GM21619 (cell line): ENCODE results near the gene P4HA2.

Experiments
- ATAC-seq: cut with Tn5 transposase; IDR thresholded peaks from one replicate; pipeline ENCODE4 v1.9.1; 2021; ENCODE audit not compliant: unreplicated experiment

The P4HA2 gene

GRCh38 chr5:132204371-132205135 lies 23.1 kb downstream of the P4HA2 start:
- no peak for ATAC-seq

GRCh38 chr5:132203916-132204315 lies 23.7 kb downstream of the P4HA2 start:
- ATAC-seq, result no peak

- no peak for ATAC-seq
These were observed 24.2 kb downstream of the P4HA2 start for GRCh38 chr5:132203464-132203818.

GRCh38 chr5:132202711-132203463 lies 24.8 kb downstream of the P4HA2 start:
- ATAC-seq, result no peak

GRCh38 chr5:132199116-132199680 lies 28.5 kb downstream of the P4HA2 start:
- no peak for ATAC-seq

GRCh38 chr5:132198571-132198970 lies 29.1 kb downstream of the P4HA2 start:
- no peak for ATAC-seq

- ATAC-seq, result no peak
These were observed 31.9 kb downstream of the P4HA2 start for GRCh38 chr5:132195727-132196126.

GRCh38 chr5:132193165-132193694 lies 34.4 kb downstream of the P4HA2 start:
- no peak for ATAC-seq

- ATAC-seq, result peak; percentile 96
These were observed 37.4 kb downstream of the P4HA2 start for GRCh38 chr5:132190161-132190817.

- no peak for ATAC-seq
These were observed 43.1 kb downstream of the P4HA2 start for GRCh38 chr5:132184588-132184987.

GRCh38 chr5:132183723-132184122 lies 43.9 kb downstream of the P4HA2 start:
- no peak for ATAC-seq

- no peak for ATAC-seq
These were observed 45.2 kb downstream of the P4HA2 start for GRCh38 chr5:132182359-132183040.

- no peak for ATAC-seq
These were observed 46.5 kb downstream of the P4HA2 start for GRCh38 chr5:132181011-132181629.

- ATAC-seq, result no peak
These were observed 47.4 kb downstream of the P4HA2 start for GRCh38 chr5:132180134-132180745.

GRCh38 chr5:132179405-132179804 lies 48.2 kb downstream of the P4HA2 start:
- ATAC-seq, result no peak

GRCh38 chr5:132177691-132178149 lies 49.9 kb downstream of the P4HA2 start:
- ATAC-seq, result no peak

GRCh38 chr5:132176987-132177386 lies 50.7 kb downstream of the P4HA2 start:
- peak; percentile 58 for ATAC-seq

GRCh38 chr5:132176521-132176945 lies 51.1 kb downstream of the P4HA2 start:
- ATAC-seq, result peak; percentile 9

GRCh38 chr5:132162945-132163344 lies 64.7 kb downstream of the P4HA2 start:
- no peak for ATAC-seq
